Skeletal muscle satellite cell (primary cell): ENCODE results near the gene FCGR2B.
"Not testable (repeated sequence)": the region's sequence is repeated elsewhere in the genome, so short reads cannot be mapped to it uniquely, and the experiment has no call there.

Source experiments
- H3K27me3 ChIP-seq: 2 replicates; pipeline ENCODE4 v1.7.0; 2013; ENCODE audit warnings: low read length; ENCODE audit not compliant: control insufficient read depth, insufficient read depth
- H3K36me3 ChIP-seq: 2 replicates; pipeline ENCODE4 v1.7.0; 2013; ENCODE audit warnings: mild to moderate bottlenecking, control low read depth, low read length; ENCODE audit not compliant: insufficient read depth
- H3K4me1 ChIP-seq: 2 replicates; pipeline ENCODE4 v1.7.0; 2013; ENCODE audit warnings: low read length; ENCODE audit not compliant: control insufficient read depth, insufficient read depth
- H3K4me2 ChIP-seq: 2 replicates; pipeline ENCODE4 v1.7.0; 2013; ENCODE audit warnings: mild to moderate bottlenecking, low read length
- H3K4me3 ChIP-seq: 2 replicates; pipeline ENCODE4 v1.7.0; 2013; ENCODE audit warnings: low read length
- H3K9ac ChIP-seq: 2 replicates; pipeline ENCODE4 v1.7.0; 2013; ENCODE audit warnings: mild to moderate bottlenecking, low read depth, low read length, moderate library complexity
- H3K9me3 ChIP-seq: replicated peaks from 2 replicates; pipeline ENCODE4 v1.7.0; 2013; ENCODE audit warnings: mild to moderate bottlenecking, control low read depth, low read length

The FCGR2B gene

GRCh38 chr1:161710560-161710959, 47.6 kb downstream of the FCGR2B start:
- Histone ChIP-seq H3K27me3 (peaks cover 8% of the 10 kb centered on the region), H3K36me3 (no peaks in the 10 kb centered on the region), H3K9ac (no peak overlapping the region), H3K9me3 (no peaks in the 10 kb centered on the region), H3K4me3 (no peak overlapping the region), H3K4me1 (peaks cover 16% of the 10 kb centered on the region), H3K4me2 (no peak overlapping the region)

GRCh38 chr1:161718559-161719324, 55.8 kb downstream of the FCGR2B start:
- Histone ChIP-seq H3K9me3 (no peaks in the 10 kb centered on the region), H3K4me1 (peaks cover 19% of the 10 kb centered on the region), H3K4me2 (no peak overlapping the region), H3K9ac (no peak overlapping the region), H3K4me3 (no peak overlapping the region), H3K27me3 (peaks cover 19% of the 10 kb centered on the region), H3K36me3 (no peaks in the 10 kb centered on the region)

DNA sequence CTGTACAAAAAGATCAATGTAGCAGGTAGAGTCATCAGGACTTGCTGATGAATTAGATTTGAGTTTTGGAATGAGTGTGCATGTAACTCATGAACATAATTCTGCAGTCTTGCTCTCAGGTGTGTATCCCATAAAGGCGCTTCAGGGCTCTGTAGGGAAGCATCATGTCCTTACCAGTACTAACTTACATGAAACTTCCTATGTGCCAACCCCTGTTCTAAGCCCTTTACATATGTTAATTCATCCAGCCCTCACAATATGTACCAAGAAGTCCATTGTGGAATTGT, 56.3 kb downstream of the FCGR2B start:
- Histone ChIP-seq H3K36me3 (no peaks in the 10 kb centered on the region), H3K9ac (no peak overlapping the region), H3K4me1 (peaks cover 19% of the 10 kb centered on the region), H3K9me3 (no peaks in the 10 kb centered on the region), H3K27me3 (peaks cover 15% of the 10 kb centered on the region), H3K4me3 (no peak overlapping the region), H3K4me2 (no peak overlapping the region)

DNA sequence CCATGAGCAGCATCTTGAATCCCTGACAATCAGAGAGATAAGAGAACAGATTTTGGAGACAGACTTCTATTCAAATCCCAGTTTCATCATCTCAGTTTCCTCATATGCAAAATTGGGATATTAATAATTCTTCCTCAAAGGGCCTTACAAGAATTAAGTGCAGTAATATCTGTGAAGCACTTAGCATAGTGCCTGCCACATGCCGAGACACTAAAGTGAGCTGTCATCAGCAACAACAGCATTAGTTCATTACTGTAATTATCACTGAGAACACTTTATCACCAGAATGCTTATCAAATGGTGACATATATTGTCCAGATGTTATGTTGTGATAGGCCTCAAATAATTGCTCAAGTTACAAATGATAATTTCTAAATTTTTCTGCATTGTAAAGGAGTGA, 57.5 kb downstream of the FCGR2B start:
- H3K9ac ChIP-seq, result no peak overlapping the region
- H3K4me1 ChIP-seq, result peaks cover 19% of the 10 kb centered on the region
- no peaks in the 10 kb centered on the region for H3K36me3 ChIP-seq

DNA sequence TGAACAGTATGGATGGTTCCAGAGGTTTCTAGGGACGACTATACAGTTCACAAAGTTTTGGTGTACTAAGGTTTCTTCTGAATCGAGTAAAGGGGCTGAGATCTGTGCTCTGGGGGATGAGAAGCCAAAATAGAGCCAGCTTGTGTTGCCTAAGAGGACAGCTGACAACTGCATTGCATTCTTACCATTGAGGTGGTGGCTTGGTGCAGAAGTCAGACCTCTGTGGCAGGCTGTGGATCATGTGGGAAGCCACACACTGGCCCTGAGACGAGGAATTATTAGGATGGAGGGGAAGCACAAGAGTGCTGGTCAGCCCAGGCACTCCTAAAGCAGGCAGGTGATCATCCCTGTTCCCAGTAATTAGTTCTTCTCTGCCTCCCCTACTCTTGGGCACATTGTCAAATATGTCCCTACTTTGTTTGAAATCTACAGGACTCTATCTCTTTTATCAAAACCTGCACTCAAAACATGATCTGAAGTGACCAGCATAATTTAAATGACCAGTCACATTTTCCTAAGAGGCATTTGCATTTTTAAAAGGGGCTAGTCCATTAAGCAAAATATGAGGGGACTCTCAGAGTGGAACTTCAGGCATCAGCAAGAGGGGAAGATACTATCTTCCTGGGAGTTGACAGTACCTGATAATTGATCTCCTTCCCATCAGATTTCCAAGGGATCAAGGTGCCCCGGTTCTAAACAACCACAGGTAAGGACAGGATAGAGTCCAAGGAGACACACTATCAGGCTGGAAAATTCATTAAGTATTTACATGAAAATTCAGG, 58.2 kb downstream of the FCGR2B start, which contains the start of gene FCRLB:
TSS of gene FCRLB (plus strand) at position 589 of the 782 bp plus-strand sequence. CDS start 1,129 bp downstream, outside the sequence.
- Histone ChIP-seq H3K4me2 (peak within 1 kb of the TSS; percentile 32), H3K36me3 (no peaks in the 10 kb centered on the region), H3K27me3 (peaks cover 5% of the 10 kb centered on the region), H3K4me3 (peak within 1 kb of the TSS; percentile 7), H3K4me1 (peaks cover 25% of the 10 kb centered on the region), H3K9me3 (no peaks in the 10 kb centered on the region), H3K9ac (peak within 1 kb of the TSS; percentile 14)

More for the DNA sequence above, 57.5 kb downstream of the FCGR2B start:
- Histone ChIP-seq H3K4me3 (no peak overlapping the region), H3K4me2 (no peak overlapping the region), H3K27me3 (peaks cover 10% of the 10 kb centered on the region), H3K9me3 (no peaks in the 10 kb centered on the region)

DNA sequence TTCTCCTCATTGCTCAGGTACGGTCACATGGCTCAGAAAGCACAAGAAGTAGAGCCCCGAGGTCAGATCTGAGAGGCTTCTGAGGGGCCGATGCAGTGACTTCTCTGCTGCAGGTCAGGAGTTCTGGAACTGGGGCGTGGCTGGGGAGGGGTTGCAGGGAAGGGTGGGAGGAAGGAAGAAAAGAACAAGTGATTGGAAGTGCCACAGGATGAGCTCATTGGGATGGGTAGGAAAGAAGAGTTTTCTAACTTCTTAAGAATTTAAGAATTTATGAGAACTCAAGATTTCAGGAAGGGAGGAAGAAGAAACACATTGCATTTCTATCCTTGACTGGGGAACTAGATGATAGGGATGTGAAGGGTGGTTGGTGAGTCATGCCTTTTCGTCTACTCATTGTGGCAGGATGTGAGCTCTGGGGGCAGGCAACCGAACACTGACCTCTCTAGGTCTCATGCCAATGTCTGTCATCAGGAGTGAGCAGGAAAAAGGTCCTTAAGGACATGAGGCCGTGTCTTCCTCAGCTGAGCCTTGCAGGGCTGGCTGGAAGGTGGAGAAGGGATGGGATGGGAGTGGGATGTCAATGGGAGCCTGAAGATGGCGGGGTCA, 58.9 kb downstream of the FCGR2B start:
- peak overlapping the region; percentile 14 for H3K9ac ChIP-seq
- peaks cover 25% of the 10 kb centered on the region for H3K4me1 ChIP-seq
- H3K4me3 ChIP-seq, result peak overlapping the region; percentile 7
- peak overlapping the region; percentile 32 for H3K4me2 ChIP-seq
- H3K27me3 ChIP-seq, result no peaks in the 10 kb centered on the region
- no peaks in the 10 kb centered on the region for H3K36me3 ChIP-seq
- no peaks in the 10 kb centered on the region for H3K9me3 ChIP-seq

- Histone ChIP-seq H3K4me2 (peak overlapping the region; percentile 26), H3K36me3 (no peaks in the 10 kb centered on the region), H3K27me3 (no peaks in the 10 kb centered on the region), H3K4me3 (no peak overlapping the region), H3K9ac (no peak overlapping the region), H3K4me1 (peaks cover 29% of the 10 kb centered on the region), H3K9me3 (no peaks in the 10 kb centered on the region)
Observed at GRCh38 chr1:161722406-161722805, 59.5 kb downstream of the FCGR2B start.

DNA sequence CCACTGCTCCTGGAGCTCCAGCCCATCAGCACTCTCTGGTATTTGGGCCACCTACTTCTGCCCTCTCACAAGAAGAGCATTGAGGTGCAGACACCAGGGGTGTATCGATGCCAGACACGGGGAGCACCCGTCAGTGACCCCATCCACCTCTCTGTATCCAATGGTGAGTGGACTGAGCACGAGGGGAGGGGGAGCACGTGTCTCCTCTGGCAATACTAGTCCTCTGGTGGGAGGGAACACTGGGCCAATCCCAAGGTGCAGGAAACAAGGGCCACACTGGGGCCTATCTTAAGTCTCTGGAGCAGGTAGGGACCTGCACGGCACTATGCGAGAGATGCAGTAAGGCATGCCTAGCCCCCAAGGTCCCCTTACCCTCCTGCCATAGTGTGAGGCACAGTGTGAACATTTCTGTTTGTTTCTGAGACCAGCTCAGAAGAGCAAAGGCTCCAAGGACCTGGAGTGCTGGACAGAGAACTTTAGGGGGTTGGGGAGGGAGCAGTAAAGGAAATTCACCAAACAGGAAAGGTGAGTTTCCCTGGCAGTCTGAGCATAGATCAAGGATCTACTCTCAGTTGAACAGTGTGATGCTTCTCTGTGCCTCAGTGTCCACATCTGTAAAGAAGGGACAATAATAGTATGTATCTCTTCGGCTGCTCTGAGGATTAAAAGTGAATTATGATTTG, 60.7 kb downstream of the FCGR2B start:
- Histone ChIP-seq H3K4me2 (no peak overlapping the region), H3K4me3 (no peak overlapping the region), H3K9me3 (no peaks in the 10 kb centered on the region), H3K27me3 (no peaks in the 10 kb centered on the region), H3K36me3 (no peaks in the 10 kb centered on the region), H3K4me1 (peaks cover 34% of the 10 kb centered on the region), H3K9ac (no peak overlapping the region)

- H3K4me2 ChIP-seq, result peak overlapping the region; percentile 90
- not testable (repeated sequence) for H3K9me3 ChIP-seq, H3K36me3 ChIP-seq, H3K27me3 ChIP-seq
- H3K4me3 ChIP-seq, result peak overlapping the region; percentile 88
- H3K4me1 ChIP-seq, result peaks cover 44% of the 10 kb centered on the region
- peak overlapping the region; percentile 84 for H3K9ac ChIP-seq
Observed at GRCh38 chr1:161725258-161725907, 62.4 kb downstream of the FCGR2B start.

DNA sequence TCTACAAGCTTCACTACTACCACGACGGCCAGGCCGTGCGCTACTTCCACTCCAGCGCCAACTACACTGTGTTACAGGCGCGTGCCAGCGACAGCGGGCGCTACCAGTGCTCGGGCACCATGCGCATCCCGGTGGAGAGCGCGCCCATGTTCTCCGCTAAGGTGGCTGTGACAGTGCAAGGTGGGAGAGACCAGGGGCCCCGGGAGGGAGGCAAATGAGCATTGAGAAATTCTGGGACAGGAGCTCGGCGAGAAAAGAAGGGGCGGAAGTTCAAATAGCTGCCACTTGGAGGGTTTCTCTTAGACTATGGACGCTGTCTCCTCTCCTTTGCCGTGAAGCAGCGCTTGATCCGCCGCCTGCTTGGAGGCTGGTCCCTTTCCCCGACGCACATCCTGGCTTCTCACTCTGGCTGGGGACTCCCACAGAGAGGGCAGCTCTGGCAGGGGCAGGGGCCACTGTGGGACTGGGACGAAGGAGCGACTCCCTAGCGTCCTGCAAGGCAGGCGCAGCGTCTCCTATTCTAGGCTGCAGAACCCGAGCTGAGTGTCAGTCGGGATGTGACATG, 63.0 kb downstream of the FCGR2B start:
- Histone ChIP-seq H3K36me3 (no peaks in the 10 kb centered on the region), H3K4me2 (peak overlapping the region; percentile 90), H3K4me1 (peaks cover 48% of the 10 kb centered on the region), H3K4me3 (peak overlapping the region; percentile 88), H3K27me3 (no peaks in the 10 kb centered on the region), H3K9me3 (no peaks in the 10 kb centered on the region), H3K9ac (peak overlapping the region; percentile 84)
